ENCODE data around the gene NKX6-2.

DNA sequence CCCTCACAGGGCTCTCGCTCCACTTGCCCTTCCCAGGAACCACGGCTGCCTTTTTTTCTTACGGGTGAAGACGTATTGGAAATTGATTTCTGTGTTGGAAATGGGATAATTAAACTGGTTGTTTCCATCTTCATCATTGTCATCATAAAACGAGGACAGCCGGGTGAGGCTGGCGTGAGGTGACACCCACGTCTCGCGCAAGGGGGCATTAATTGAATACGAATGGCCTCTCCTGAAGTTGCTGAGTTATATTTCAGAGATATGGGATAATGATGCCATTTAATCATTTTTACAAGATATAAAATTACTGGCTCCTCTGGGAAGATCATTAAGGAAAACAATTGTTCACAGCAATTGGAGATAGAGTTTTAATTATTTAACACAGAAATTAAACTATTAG is 18.3 kb upstream of the NKX6-2 start:
- TF ChIP-seq SUZ12 (IDR thresholded peaks at IDR 0.05) (no peak), HDGF (IDR thresholded peaks at IDR 0.05; ENCODE audit: borderline replicate concordance) (no peak), BHLHE40 (IDR thresholded peaks at IDR 0.05; ENCODE audit: borderline replicate concordance) (no peak), FOXK2 (IDR thresholded peaks at IDR 0.05) (no peak), SP1 (IDR thresholded peaks at IDR 0.05) (no peak), L3MBTL2 (conservative IDR thresholded peaks at IDR 0.05) (no peak), ELF4 (IDR thresholded peaks at IDR 0.05) (no peak), TARDBP (IDR thresholded peaks at IDR 0.05) (no peak), FOXA1 (IDR thresholded peaks at IDR 0.05) (no peak), ZNF384 (IDR thresholded peaks at IDR 0.05) (no peak), PKNOX1 (IDR thresholded peaks at IDR 0.05) (no peak)

Measured in HEK293T (cell line).